ENCODE measurements around the gene MAP3K1.

MAP3K1 gene

DNA sequence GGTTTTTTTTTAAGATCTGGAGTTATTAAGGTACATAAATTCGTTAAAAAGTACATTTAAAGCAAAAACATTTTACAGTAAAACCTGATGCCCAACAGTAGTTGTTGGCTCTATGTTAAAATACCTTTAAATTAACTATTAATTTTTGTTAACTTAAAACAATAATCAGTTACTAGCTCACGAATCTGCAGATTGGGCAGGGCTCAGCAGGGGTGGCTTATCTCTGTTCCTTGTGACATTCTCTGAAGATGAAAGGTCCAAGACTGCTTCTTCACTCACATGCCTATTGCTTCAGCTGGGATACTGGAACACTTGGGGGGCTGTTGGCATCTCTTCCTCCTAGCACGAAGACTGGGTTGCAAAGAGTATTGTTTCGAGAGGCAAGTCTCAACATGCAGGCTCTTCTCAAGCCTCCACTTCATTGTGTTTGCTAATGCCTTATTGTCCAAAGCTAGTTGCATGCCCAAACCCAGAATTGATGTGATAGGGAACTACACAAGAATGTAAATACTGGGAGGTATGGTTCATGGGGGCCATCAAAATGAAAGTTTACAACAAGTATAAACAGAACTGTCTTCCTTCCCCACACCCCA, 46.6 kb downstream of the MAP3K1 start:
- Histone ChIP-seq H3K4me1 (ENCODE audit: insufficient read depth, low read length) (no peaks in the 10 kb centered on the region), H3K9me3 (ENCODE audit: low read length) (no peaks in the 10 kb centered on the region), H2AFZ (ENCODE audit: low read depth, low read length) (no peak overlapping the region), H3K4me3 (ENCODE audit: low read length) (no peak overlapping the region), H3K36me3 (ENCODE audit: insufficient read depth, low read length) (peaks cover 25% of the 10 kb centered on the region), H3K27me3 (ENCODE audit: insufficient read depth, low read length) (no peaks in the 10 kb centered on the region)

DNA sequence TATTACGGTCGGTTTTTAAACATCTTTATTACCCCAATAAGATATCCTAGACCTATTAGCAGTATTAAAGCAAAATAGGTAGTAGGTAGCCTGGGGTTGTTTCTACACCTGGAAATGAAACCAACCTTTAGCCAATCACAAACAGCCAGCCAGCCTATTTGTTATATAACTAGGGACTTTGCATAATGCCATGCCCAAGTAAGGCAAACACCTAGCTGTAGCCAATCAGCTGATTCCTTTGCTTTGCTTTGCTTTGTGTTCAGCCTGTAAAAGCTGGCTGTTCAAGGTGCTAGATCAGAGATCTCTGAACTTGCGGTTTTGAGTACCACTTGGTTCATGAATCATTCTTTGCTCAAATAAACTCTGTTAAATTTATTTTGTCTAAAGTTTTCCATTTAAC, 47.6 kb downstream of the MAP3K1 start:
- Histone ChIP-seq H3K4me3 (ENCODE audit: low read length) (no peak overlapping the region), H3K36me3 (ENCODE audit: insufficient read depth, low read length) (peaks cover 27% of the 10 kb centered on the region), H2AFZ (ENCODE audit: low read depth, low read length) (no peak overlapping the region), H3K4me1 (ENCODE audit: insufficient read depth, low read length) (no peaks in the 10 kb centered on the region), H3K9me3 (ENCODE audit: low read length) (no peaks in the 10 kb centered on the region), H3K27me3 (ENCODE audit: insufficient read depth, low read length) (no peaks in the 10 kb centered on the region)

DNA sequence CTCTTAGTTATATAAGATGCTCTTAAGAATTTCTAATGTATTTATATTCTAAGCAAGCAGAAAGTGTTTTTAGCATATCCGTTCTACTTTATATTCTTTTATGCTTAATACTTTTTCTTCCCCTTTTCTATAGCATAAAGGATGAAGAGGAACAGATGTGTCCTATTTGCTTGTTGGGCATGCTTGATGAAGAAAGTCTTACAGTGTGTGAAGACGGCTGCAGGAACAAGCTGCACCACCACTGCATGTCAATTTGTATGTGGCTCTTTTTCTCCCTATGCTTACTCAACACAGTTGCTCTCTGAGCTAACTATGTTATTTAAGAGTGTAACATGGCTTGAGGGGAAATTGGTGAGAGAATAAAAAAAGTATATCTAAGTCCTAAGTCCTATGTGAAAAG, 56.4 kb downstream of the MAP3K1 start:
- Histone ChIP-seq H3K36me3 (ENCODE audit: insufficient read depth, low read length) (peaks cover 39% of the 10 kb centered on the region), H3K27me3 (ENCODE audit: insufficient read depth, low read length) (no peaks in the 10 kb centered on the region), H2AFZ (ENCODE audit: low read depth, low read length) (no peak overlapping the region), H3K4me1 (ENCODE audit: insufficient read depth, low read length) (no peaks in the 10 kb centered on the region), H3K9me3 (ENCODE audit: low read length) (no peaks in the 10 kb centered on the region), H3K4me3 (ENCODE audit: low read length) (no peak overlapping the region)

DNA sequence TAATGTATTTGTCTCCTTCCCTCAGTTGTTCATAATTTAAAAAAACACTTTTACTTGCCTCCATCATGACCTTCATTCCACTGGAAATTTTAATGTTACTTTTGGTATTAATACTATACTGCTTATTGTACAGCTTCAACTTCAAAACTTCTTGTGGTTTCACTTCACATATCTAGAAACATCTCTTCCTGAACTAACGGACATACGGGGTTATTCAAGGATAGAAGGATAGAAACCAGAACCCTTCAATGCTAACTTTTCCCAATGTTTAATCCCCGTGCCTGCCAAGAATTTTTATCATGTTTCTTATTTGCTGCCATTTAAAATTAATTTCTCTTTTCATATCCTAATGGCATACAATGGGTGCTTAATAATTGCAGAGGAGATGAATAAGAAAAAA, 57.7 kb downstream of the MAP3K1 start:
- Histone ChIP-seq H3K9me3 (ENCODE audit: low read length) (no peaks in the 10 kb centered on the region), H3K36me3 (ENCODE audit: insufficient read depth, low read length) (peaks cover 37% of the 10 kb centered on the region), H3K4me3 (ENCODE audit: low read length) (no peak overlapping the region), H3K27me3 (ENCODE audit: insufficient read depth, low read length) (no peaks in the 10 kb centered on the region), H3K4me1 (ENCODE audit: insufficient read depth, low read length) (no peaks in the 10 kb centered on the region), H2AFZ (ENCODE audit: low read depth, low read length) (no peak overlapping the region)

DNA sequence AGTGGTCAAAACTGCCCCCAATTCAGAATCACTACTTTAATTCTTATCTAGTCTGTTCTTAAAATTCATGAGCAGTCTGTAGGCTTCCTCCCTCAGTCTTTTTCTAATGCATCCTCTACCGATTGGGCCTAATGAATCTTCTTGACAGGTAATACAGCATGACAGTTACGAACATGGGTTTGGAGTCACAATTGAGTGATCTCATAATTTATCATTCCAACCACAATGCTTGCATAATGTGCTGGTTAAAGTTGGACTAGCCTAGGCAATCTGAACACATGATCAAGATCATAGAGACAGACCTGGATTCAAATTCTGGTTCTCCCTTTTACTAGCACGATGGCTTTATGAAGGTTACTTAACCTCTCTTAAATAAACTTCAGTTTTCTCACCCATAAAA, 61.0 kb downstream of the MAP3K1 start:
- no peaks in the 10 kb centered on the region for H3K27me3 ChIP-seq (ENCODE audit: insufficient read depth, low read length)
- peaks cover 46% of the 10 kb centered on the region for H3K36me3 ChIP-seq (ENCODE audit: insufficient read depth, low read length)
- no peaks in the 10 kb centered on the region for H3K4me1 ChIP-seq (ENCODE audit: insufficient read depth, low read length)
- H2AFZ ChIP-seq (ENCODE audit: low read depth, low read length) = no peak overlapping the region
- no peak overlapping the region for H3K4me3 ChIP-seq (ENCODE audit: low read length)
- H3K9me3 ChIP-seq (ENCODE audit: low read length) = no peaks in the 10 kb centered on the region

DNA sequence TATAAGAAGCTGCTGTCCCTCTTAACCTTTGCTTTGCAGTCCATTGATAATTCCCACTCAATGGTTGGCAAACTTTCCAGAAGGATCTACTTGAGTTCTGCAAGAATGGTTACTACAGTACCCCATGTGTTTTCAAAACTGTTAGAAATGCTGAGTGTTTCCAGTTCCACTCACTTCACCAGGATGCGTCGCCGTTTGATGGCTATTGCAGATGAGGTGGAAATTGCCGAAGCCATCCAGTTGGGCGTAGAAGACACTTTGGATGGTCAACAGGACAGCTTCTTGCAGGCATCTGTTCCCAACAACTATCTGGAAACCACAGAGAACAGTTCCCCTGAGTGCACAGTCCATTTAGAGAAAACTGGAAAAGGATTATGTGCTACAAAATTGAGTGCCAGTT, 66.2 kb downstream of the MAP3K1 start:
- H3K27me3 ChIP-seq (ENCODE audit: insufficient read depth, low read length) = no peaks in the 10 kb centered on the region
- H3K9me3 ChIP-seq (ENCODE audit: low read length) = no peaks in the 10 kb centered on the region
- H3K36me3 ChIP-seq (ENCODE audit: insufficient read depth, low read length) = peaks cover 68% of the 10 kb centered on the region
- no peak overlapping the region for H3K4me3 ChIP-seq (ENCODE audit: low read length)
- no peaks in the 10 kb centered on the region for H3K4me1 ChIP-seq (ENCODE audit: insufficient read depth, low read length)
- no peak overlapping the region for H2AFZ ChIP-seq (ENCODE audit: low read depth, low read length)

DNA sequence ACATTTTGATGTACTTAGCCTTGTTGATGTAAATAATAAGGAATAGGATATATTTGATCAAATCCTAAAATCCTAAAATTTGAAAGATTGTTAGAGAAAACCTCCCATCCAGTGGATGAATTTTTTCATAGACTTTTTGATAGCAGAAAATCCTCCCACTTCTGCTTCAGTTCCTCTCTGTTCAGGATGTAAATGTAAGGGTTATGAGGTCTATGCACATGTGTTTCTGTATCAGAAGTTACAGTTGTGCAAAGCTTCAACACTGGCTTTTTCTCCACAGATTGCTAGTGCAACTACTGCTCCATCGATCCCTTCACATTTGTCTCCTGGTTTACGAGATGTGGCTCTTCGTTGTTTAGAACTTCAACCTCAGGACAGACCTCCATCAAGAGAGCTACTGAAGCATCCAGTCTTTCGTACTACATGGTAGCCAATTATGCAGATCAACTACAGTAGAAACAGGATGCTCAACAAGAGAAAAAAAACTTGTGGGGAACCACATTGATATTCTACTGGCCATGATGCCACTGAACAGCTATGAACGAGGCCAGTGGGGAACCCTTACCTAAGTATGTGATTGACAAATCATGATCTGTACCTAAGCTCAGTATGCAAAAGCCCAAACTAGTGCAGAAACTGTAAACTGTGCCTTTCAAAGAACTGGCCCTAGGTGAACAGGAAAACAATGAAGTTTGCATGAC, 78.1 kb downstream of the MAP3K1 start:
- no peaks in the 10 kb centered on the region for H3K4me1 ChIP-seq (ENCODE audit: insufficient read depth, low read length)
- H3K36me3 ChIP-seq (ENCODE audit: insufficient read depth, low read length) = peaks cover 25% of the 10 kb centered on the region
- no peaks in the 10 kb centered on the region for H3K27me3 ChIP-seq (ENCODE audit: insufficient read depth, low read length)
- no peaks in the 10 kb centered on the region for H3K9me3 ChIP-seq (ENCODE audit: low read length)
- no peak overlapping the region for H3K4me3 ChIP-seq (ENCODE audit: low read length)
- no peak overlapping the region for H2AFZ ChIP-seq (ENCODE audit: low read depth, low read length)

DNA sequence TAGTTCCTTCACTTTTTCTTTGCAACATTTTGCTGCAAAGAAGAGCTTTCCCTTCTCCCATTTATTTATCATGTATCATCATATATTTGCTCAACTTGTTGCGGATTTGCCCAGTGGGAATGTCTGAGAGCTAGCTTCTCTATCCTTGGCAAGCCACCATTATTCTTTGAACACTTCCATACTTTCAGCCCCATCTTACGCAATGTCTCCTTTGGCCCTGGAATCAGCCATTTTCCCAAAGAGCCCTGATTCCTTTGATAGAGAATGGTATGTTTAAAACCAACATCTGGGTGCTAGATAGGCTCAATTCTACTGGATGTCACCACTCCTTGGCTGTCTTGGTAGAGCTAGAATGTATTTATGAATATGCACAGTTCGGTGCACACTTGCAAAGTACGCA, 81.4 kb downstream of the MAP3K1 start:
- no peaks in the 10 kb centered on the region for H3K27me3 ChIP-seq (ENCODE audit: insufficient read depth, low read length)
- no peak overlapping the region for H3K4me3 ChIP-seq (ENCODE audit: low read length)
- H2AFZ ChIP-seq (ENCODE audit: low read depth, low read length) = no peak overlapping the region
- H3K36me3 ChIP-seq (ENCODE audit: insufficient read depth, low read length) = peaks cover 11% of the 10 kb centered on the region
- no peaks in the 10 kb centered on the region for H3K9me3 ChIP-seq (ENCODE audit: low read length)
- no peaks in the 10 kb centered on the region for H3K4me1 ChIP-seq (ENCODE audit: insufficient read depth, low read length)

DNA sequence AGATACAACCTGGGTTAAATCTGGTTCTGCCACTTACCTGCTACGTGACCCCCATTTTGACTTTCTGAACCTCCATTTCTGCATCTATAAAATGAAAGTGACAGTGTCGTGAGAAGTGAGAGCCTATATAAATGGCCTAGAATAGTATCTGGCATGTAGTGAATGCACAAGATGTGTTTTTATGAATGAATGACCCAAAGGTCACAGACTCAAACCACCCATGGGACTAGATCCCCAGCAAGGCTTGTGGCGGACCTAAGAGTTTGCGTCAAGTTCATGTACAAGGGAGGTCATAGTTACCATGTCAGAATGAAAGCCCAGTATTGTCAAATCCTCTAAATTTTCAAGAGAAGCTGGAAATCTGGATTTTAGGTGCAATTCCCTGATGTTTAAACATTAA, 82.9 kb downstream of the MAP3K1 start:
- Histone ChIP-seq H3K4me3 (ENCODE audit: low read length) (no peak overlapping the region), H3K36me3 (ENCODE audit: insufficient read depth, low read length) (peaks cover 11% of the 10 kb centered on the region), H3K27me3 (ENCODE audit: insufficient read depth, low read length) (no peaks in the 10 kb centered on the region), H2AFZ (ENCODE audit: low read depth, low read length) (no peak overlapping the region), H3K4me1 (ENCODE audit: insufficient read depth, low read length) (no peaks in the 10 kb centered on the region), H3K9me3 (ENCODE audit: low read length) (no peaks in the 10 kb centered on the region)

DNA sequence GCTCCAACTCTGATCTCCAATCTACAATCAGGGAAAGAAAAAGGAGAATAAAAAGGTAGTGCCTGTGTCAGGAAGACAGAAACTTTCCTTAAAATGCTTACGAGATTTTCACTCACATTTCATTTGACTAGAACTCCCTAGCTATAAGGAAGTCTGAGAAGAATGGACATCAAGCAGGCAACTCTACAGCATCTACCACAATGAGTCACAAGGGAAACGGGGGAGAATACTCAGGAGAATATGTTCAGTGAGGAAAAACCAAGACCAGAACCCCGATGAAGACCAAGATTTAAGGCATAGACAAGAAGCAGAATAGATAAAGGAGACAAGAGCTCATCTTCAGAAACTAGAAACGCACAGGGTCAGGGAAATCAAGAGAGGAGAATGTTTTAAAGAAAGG, 85.0 kb downstream of the MAP3K1 start:
- Histone ChIP-seq H3K4me1 (ENCODE audit: insufficient read depth, low read length) (no peaks in the 10 kb centered on the region), H3K4me3 (ENCODE audit: low read length) (no peak overlapping the region), H2AFZ (ENCODE audit: low read depth, low read length) (no peak overlapping the region), H3K9me3 (ENCODE audit: low read length) (peaks cover 2% of the 10 kb centered on the region), H3K27me3 (ENCODE audit: insufficient read depth, low read length) (no peaks in the 10 kb centered on the region), H3K36me3 (ENCODE audit: insufficient read depth, low read length) (no peaks in the 10 kb centered on the region)

DNA sequence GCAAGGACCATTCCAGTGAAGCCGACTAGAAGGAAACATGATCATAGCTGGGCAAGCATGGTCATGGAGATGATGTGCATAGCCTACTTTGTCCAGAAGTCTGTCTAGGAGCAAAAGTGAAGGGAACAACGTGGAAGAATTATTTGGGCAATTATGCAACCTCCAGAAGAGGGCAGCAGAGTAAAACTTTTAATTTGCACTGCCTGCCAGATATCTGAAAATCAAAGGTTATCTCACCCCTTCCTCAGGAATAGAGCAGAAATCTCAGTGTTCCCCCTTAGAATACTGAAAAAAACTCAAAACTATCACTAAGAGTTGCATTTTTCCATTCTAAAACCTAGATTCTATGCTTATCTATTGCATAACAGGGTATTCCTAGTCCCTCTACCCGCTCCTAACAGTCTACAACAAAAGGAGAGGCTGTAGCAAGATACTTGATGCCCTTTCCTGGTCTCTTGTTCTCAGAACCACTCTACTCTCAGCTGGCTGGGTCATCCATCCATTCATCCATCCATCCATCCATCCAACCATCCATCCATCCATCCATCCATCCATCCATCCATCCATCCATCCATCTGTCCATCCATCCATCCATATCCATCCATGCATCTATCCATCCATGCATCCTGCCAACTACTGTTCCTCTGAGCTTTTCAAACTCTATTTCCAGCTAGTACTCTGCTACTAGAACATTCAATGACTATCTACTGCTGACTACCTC, 85.7 kb downstream of the MAP3K1 start:
- H3K4me3 ChIP-seq (ENCODE audit: low read length) = no peak overlapping the region
- H3K27me3 ChIP-seq (ENCODE audit: insufficient read depth, low read length) = no peaks in the 10 kb centered on the region
- no peaks in the 10 kb centered on the region for H3K36me3 ChIP-seq (ENCODE audit: insufficient read depth, low read length)
- no peaks in the 10 kb centered on the region for H3K4me1 ChIP-seq (ENCODE audit: insufficient read depth, low read length)
- peaks cover 2% of the 10 kb centered on the region for H3K9me3 ChIP-seq (ENCODE audit: low read length)
- no peak overlapping the region for H2AFZ ChIP-seq (ENCODE audit: low read depth, low read length)

DNA sequence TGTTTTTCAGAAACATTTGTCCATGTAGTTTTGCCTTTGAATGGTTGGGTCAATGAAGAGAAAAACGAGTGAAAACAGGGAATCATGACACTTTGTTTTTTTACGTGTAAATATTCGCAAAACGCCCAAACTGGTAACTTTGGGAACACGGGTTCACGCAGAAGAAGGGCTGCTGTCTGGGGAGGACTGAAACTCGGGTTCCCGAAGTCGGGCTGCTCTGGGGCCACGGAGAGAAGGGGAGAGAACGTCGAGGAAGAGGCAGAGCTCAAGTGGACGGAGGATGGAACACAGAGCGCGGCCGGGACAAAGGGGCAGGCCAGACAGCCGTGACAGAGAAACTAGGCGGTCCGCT, 93.6 kb downstream of the MAP3K1 start:
- Histone ChIP-seq H3K4me3 (ENCODE audit: low read length) (peak overlapping the region; percentile 76), H3K27me3 (ENCODE audit: insufficient read depth, low read length) (no peaks in the 10 kb centered on the region), H3K36me3 (ENCODE audit: insufficient read depth, low read length) (peaks cover 3% of the 10 kb centered on the region), H3K4me1 (ENCODE audit: insufficient read depth, low read length) (peaks cover 10% of the 10 kb centered on the region), H2AFZ (ENCODE audit: low read depth, low read length) (peak overlapping the region; percentile 81), H3K9me3 (ENCODE audit: low read length) (peaks cover 2% of the 10 kb centered on the region)

DNA sequence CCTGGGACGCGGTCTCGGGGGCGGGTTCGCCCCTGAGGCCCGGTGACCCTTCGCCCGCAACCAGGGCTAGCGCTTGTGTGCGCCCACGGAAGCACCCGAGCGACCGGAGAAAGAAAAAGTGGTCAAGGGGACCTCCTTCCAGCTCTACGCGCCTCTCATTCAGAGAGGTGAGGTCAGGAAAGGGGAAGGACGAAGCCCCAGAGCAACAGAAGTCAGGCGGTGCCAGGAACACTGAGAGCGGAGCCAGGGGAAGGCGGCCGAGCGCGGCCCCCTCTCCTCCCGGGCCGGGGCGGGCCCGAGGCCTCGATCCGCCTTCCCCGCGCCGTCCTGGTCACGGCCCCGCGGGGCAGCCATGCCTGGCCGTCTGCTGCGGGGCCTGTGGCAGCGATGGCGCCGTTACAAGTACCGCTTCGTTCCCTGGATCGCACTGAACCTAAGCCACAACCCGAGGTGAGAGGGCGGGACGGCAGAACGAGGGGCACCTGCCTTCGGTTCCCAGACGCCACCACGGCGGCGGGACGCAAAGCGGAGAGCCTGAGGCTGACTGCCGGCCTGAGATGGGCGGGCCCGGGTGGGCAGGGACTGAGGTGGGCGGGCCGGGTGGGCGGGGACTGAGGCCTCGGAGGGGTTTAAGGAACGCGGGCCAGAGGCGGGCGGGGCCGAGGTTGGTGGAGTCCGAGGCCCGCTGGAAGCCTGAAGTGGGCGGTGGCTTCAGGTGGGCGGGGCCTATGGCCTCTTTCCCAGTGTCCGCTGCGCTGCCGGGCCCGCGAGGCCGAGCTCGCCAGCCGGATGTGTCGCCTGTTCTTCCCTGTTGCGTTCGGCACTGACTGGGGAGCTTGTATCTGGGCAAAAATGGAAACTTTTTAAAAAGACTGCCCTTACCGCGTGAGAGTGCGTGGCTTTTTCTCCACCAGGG, 94.2 kb downstream of the MAP3K1 start, which contains the start of gene SETD9:
Gene SETD9, plus strand, starts transcription at position 303 of the 916 bp plus-strand sequence. Its CDS starts 50 bp downstream, at position 353.
- Histone ChIP-seq H3K4me1 (ENCODE audit: insufficient read depth, low read length) (peaks cover 10% of the 10 kb centered on the region), H3K9me3 (ENCODE audit: low read length) (no peaks in the 10 kb centered on the region), H3K4me3 (ENCODE audit: low read length) (peak within 1 kb of the TSS; percentile 76), H3K36me3 (ENCODE audit: insufficient read depth, low read length) (peaks cover 4% of the 10 kb centered on the region), H2AFZ (ENCODE audit: low read depth, low read length) (peak within 1 kb of the TSS; percentile 81), H3K27me3 (ENCODE audit: insufficient read depth, low read length) (no peaks in the 10 kb centered on the region)

All from neuron (in vitro differentiated cells).